HG03045 (cell line): Measurements from ENCODE around the gene COL27A1.
"Not testable (repeated sequence)": the region's sequence is repeated elsewhere in the genome, so short reads cannot be mapped to it uniquely, and the experiment has no call there.

Source experiments
- ATAC-seq: cut with Tn5 transposase; IDR thresholded peaks from one replicate; pipeline ENCODE4 v1.9.1; 2021; ENCODE audit warnings: mild to moderate bottlenecking, moderate library complexity; ENCODE audit not compliant: unreplicated experiment

The COL27A1 gene

GRCh38 chr9:114314881-114315722 is 159.8 kb downstream of the COL27A1 start:
- no peak for ATAC-seq

- no peak for ATAC-seq
These were observed 160.5 kb downstream of the COL27A1 start for GRCh38 chr9:114315723-114316363.

GRCh38 chr9:114316605-114317230 is 161.4 kb downstream of the COL27A1 start:
- ATAC-seq: no peak

- no peak for ATAC-seq
These were observed 162.5 kb downstream of the COL27A1 start for GRCh38 chr9:114317665-114318357.

GRCh38 chr9:114318416-114318815 is 163.1 kb downstream of the COL27A1 start:
- no peak for ATAC-seq

- no peak for ATAC-seq
These were observed 163.8 kb downstream of the COL27A1 start for GRCh38 chr9:114319147-114319546.

- ATAC-seq: not testable (repeated sequence)
These were observed 165.4 kb downstream of the COL27A1 start for GRCh38 chr9:114320710-114321109.

GRCh38 chr9:114321759-114322158 is 166.4 kb downstream of the COL27A1 start:
- no peak for ATAC-seq

- ATAC-seq: not testable (repeated sequence)
These were observed 167.0 kb downstream of the COL27A1 start for GRCh38 chr9:114322160-114322818.

- not testable (repeated sequence) for ATAC-seq
These were observed 167.6 kb downstream of the COL27A1 start, which contains the start of gene ORM1 for GRCh38 chr9:114322831-114323531. TSS of gene ORM1 (plus strand) at chr9:114323098. CDS start at chr9:114323134, 36 bp downstream.

- ATAC-seq: not testable (repeated sequence)
These were observed 168.5 kb downstream of the COL27A1 start for GRCh38 chr9:114323849-114324248.

- ATAC-seq: no peak
These were observed 169.2 kb downstream of the COL27A1 start for GRCh38 chr9:114324492-114324891.

GRCh38 chr9:114324965-114325364 is 169.6 kb downstream of the COL27A1 start:
- ATAC-seq: not testable (repeated sequence)

- not testable (repeated sequence) for ATAC-seq
These were observed 170.4 kb downstream of the COL27A1 start for GRCh38 chr9:114325684-114326254.

- ATAC-seq: no peak
These were observed 172.4 kb downstream of the COL27A1 start for GRCh38 chr9:114327749-114328148.

GRCh38 chr9:114328357-114328820 is 173.1 kb downstream of the COL27A1 start:
- ATAC-seq: not testable (repeated sequence)

- not testable (repeated sequence) for ATAC-seq
These were observed 173.7 kb downstream of the COL27A1 start for GRCh38 chr9:114328937-114329624.

GRCh38 chr9:114329625-114330022 is 174.3 kb downstream of the COL27A1 start, which contains the start of gene ORM2:
TSS of gene ORM2 (plus strand) at chr9:114329869. CDS start at chr9:114329905, 36 bp downstream.
- ATAC-seq: not testable (repeated sequence)

- ATAC-seq: no peak
These were observed 175.3 kb downstream of the COL27A1 start for GRCh38 chr9:114330636-114331035.
